ENCODE results near the gene GPHN.

DNA sequence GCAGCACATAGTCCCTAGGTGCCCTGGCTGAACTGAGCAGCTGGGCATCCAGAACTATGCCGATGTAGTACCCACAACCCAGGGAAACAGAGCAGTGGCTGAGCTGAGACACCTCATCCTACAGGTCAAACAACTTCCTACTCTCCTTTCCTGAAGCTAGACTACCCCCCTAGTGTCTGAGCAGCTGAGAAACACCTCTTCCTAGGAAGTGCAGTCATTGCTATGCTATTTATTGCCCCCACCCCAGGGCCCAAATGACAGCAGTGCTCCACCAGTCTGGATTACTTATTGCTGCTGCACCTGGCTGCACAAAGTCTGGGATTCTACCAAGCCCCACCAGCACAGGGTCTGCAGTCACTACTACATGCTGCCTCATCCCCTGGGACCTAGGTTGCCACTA is 664.6 kb downstream of the GPHN start:
- TF ChIP-seq, protein P1, sequence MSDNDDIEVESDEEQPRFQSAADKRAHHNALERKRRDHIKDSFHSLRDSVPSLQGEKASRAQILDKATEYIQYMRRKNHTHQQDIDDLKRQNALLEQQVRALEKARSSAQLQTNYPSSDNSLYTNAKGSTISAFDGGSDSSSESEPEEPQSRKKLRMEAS (CRISPR knock-in tag; IDR thresholded peaks at IDR 0.05): no peak
- TF ChIP-seq, protein P2, sequence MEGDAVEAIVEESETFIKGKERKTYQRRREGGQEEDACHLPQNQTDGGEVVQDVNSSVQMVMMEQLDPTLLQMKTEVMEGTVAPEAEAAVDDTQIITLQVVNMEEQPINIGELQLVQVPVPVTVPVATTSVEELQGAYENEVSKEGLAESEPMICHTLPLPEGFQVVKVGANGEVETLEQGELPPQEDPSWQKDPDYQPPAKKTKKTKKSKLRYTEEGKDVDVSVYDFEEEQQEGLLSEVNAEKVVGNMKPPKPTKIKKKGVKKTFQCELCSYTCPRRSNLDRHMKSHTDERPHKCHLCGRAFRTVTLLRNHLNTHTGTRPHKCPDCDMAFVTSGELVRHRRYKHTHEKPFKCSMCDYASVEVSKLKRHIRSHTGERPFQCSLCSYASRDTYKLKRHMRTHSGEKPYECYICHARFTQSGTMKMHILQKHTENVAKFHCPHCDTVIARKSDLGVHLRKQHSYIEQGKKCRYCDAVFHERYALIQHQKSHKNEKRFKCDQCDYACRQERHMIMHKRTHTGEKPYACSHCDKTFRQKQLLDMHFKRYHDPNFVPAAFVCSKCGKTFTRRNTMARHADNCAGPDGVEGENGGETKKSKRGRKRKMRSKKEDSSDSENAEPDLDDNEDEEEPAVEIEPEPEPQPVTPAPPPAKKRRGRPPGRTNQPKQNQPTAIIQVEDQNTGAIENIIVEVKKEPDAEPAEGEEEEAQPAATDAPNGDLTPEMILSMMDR (IDR thresholded peaks at IDR 0.05): no peak
- TF ChIP-seq NR3C1 (CRISPR knock-in tag; conservative IDR thresholded peaks at IDR 0.05; ENCODE audit: low read depth): no peak
- TF ChIP-seq SOX15 (CRISPR knock-in tag; IDR thresholded peaks at IDR 0.05): no peak
- TF ChIP-seq SP1 (CRISPR knock-in tag; conservative IDR thresholded peaks at IDR 0.05): no peak
- TF ChIP-seq, protein P3, sequence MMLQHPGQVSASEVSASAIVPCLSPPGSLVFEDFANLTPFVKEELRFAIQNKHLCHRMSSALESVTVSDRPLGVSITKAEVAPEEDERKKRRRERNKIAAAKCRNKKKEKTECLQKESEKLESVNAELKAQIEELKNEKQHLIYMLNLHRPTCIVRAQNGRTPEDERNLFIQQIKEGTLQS (CRISPR knock-in tag; conservative IDR thresholded peaks at IDR 0.05): no peak
- TF ChIP-seq KAT7 (CRISPR knock-in tag; IDR thresholded peaks at IDR 0.05; ENCODE audit: borderline replicate concordance): no peak
